ENCODE results near the gene MYOF.

GRCh38 chr10:93513091-93513490, 31.0 kb upstream of the MYOF start:
- TF ChIP-seq POLR2A (IDR thresholded peaks at IDR 0.05) (no peak), CTCF (IDR thresholded peaks at IDR 0.05) (no peak)
